ENCODE measurements around the gene IFNGR2. TPM values are rescaled to one million over a fixed set of nuclear protein-coding genes. Genes with fewer than 3 reads are reported as not detected.

Gene IFNGR2
- total and polyA plus RNA-seq, 2 experiments from 2014 or later, result 21.9 to 29.4 TPM

DNA sequence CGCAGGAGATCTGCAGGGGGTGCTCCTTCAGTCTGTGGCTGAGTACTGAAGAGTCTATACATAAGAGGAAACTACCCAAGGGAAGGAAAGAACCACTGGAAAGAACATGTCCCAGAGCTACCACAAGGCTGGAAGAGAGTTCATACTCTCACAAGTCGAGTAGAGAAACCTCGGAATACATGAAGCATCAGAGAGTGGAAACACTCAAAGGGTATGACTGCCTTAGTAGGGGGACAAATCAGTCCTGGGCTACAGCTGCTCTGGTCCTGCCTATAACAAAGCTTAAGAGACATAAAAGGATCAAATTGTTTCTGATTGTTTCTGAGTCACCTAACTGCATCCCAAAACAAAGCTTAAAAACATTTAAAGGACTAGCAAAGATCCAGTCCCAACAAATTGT is 49.1 kb downstream of the IFNGR2 start:
- H3K4me3 Mint-ChIP-seq, result no peak overlapping the region
- no peak overlapping the region for H3K27ac ChIP-seq (ENCODE audit: low read depth)
- no peaks in the 10 kb centered on the region; the same call in 1 of the 2 replicates for H3K36me3 ChIP-seq (ENCODE audit: insufficient read depth)
- H3K79me2 ChIP-seq (replicated peaks; ENCODE audit: insufficient read depth), result no peaks in the 10 kb centered on the region
- H3K4me3 ChIP-seq, result no peak overlapping the region
- no peaks in the 10 kb centered on the region for H3K4me1 ChIP-seq (ENCODE audit: insufficient read depth)
- H3K4me1 Mint-ChIP-seq, result peaks cover 7% of the 10 kb centered on the region; the same call in 2 of the 3 replicates
- no peaks in the 10 kb centered on the region for H3K27me3 Mint-ChIP-seq (ENCODE audit: insufficient read depth, low read depth, poor library complexity)
- no peaks in the 10 kb centered on the region for H3K9me2 ChIP-seq (ENCODE audit: insufficient read depth)
- H2AFZ ChIP-seq, result no peak overlapping the region
- H3K9me3 Mint-ChIP-seq, result no peaks in the 10 kb centered on the region
- no peak for TF ChIP-seq NANOG (IDR thresholded peaks at IDR 0.05; ENCODE audit: borderline replicate concordance)
- H3K27me3 ChIP-seq (ENCODE audit: insufficient read depth), result no peaks in the 10 kb centered on the region
- DNase-seq (ENCODE audit: low spot score) (no peak), ATAC-seq (no peak)
- no peaks in the 10 kb centered on the region for H3F3A ChIP-seq (replicated peaks; ENCODE audit: low read depth)
- no peak overlapping the region for H3K27ac Mint-ChIP-seq
- no peak overlapping the region for H3K4me2 ChIP-seq
- peaks cover 5% of the 10 kb centered on the region; the same call in 1 of the 3 replicates for H3K36me3 Mint-ChIP-seq (ENCODE audit: low read depth)
- peaks cover 4% of the 10 kb centered on the region; the same call in 1 of the 2 replicates for H4K20me1 ChIP-seq (replicated peaks; ENCODE audit: insufficient read depth)

DNA sequence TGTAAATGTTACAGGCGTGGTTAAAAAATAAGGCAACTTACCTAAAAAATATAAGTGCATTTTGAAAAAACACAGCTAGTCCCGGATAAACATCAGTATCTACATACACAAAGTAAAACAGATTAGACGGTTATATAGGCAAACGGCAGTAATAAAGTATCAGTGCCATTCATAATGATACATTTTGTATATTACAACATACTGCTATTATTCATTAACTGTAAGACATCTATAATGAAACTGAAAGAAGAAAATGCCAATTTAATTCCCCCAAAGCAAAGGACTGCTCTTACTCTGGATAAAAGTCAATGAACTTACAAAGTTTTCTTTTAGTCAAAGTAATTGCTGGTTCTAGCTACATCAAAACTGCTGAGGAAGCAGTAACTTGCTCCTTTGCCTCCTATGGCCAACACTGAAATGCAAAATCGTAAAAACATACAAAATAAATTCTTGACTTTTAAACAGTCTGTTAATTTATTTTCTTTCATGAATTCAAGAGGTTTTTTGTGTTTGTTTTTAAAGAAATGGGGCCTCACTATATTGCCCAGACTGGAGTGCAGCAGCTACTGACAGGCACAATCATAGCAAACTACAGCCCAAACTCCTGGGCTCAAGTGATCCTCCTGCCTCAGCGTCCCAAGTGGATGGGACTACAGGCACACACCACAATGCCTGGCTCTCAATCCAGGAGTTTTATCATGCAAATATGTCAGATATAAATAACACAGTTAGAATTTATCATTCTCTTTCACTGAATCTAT is 52.7 kb downstream of the IFNGR2 start:
- no peak for ATAC-seq
- Histone ChIP-seq H4K20me1 (replicated peaks; ENCODE audit: insufficient read depth) (peaks cover 4% of the 10 kb centered on the region), H3K4me2 (no peak overlapping the region), H3K27ac (ENCODE audit: low read depth) (no peak overlapping the region), H2AFZ (no peak overlapping the region), H3K79me2 (replicated peaks; ENCODE audit: insufficient read depth) (no peaks in the 10 kb centered on the region), H3F3A (replicated peaks; ENCODE audit: low read depth) (no peaks in the 10 kb centered on the region), H3K27me3 (ENCODE audit: insufficient read depth) (no peaks in the 10 kb centered on the region), H3K4me3 (no peak overlapping the region), H3K4me1 (ENCODE audit: insufficient read depth) (peaks cover 8% of the 10 kb centered on the region; the same call in 1 of the 2 replicates), H3K36me3 (ENCODE audit: insufficient read depth) (no peaks in the 10 kb centered on the region; the same call in 1 of the 2 replicates), H3K9me2 (ENCODE audit: insufficient read depth) (no peaks in the 10 kb centered on the region)
- Mint-ChIP-seq H3K9me3 (no peaks in the 10 kb centered on the region), H3K36me3 (ENCODE audit: low read depth) (peaks cover 5% of the 10 kb centered on the region; the same call in 1 of the 3 replicates), H3K4me3 (no peak overlapping the region), H3K27ac (no peak overlapping the region), H3K4me1 (peaks cover 9% of the 10 kb centered on the region), H3K27me3 (ENCODE audit: insufficient read depth, low read depth, poor library complexity) (no peaks in the 10 kb centered on the region)
- no peak for DNase-seq (ENCODE audit: low spot score)
- TF ChIP-seq, protein P1, sequence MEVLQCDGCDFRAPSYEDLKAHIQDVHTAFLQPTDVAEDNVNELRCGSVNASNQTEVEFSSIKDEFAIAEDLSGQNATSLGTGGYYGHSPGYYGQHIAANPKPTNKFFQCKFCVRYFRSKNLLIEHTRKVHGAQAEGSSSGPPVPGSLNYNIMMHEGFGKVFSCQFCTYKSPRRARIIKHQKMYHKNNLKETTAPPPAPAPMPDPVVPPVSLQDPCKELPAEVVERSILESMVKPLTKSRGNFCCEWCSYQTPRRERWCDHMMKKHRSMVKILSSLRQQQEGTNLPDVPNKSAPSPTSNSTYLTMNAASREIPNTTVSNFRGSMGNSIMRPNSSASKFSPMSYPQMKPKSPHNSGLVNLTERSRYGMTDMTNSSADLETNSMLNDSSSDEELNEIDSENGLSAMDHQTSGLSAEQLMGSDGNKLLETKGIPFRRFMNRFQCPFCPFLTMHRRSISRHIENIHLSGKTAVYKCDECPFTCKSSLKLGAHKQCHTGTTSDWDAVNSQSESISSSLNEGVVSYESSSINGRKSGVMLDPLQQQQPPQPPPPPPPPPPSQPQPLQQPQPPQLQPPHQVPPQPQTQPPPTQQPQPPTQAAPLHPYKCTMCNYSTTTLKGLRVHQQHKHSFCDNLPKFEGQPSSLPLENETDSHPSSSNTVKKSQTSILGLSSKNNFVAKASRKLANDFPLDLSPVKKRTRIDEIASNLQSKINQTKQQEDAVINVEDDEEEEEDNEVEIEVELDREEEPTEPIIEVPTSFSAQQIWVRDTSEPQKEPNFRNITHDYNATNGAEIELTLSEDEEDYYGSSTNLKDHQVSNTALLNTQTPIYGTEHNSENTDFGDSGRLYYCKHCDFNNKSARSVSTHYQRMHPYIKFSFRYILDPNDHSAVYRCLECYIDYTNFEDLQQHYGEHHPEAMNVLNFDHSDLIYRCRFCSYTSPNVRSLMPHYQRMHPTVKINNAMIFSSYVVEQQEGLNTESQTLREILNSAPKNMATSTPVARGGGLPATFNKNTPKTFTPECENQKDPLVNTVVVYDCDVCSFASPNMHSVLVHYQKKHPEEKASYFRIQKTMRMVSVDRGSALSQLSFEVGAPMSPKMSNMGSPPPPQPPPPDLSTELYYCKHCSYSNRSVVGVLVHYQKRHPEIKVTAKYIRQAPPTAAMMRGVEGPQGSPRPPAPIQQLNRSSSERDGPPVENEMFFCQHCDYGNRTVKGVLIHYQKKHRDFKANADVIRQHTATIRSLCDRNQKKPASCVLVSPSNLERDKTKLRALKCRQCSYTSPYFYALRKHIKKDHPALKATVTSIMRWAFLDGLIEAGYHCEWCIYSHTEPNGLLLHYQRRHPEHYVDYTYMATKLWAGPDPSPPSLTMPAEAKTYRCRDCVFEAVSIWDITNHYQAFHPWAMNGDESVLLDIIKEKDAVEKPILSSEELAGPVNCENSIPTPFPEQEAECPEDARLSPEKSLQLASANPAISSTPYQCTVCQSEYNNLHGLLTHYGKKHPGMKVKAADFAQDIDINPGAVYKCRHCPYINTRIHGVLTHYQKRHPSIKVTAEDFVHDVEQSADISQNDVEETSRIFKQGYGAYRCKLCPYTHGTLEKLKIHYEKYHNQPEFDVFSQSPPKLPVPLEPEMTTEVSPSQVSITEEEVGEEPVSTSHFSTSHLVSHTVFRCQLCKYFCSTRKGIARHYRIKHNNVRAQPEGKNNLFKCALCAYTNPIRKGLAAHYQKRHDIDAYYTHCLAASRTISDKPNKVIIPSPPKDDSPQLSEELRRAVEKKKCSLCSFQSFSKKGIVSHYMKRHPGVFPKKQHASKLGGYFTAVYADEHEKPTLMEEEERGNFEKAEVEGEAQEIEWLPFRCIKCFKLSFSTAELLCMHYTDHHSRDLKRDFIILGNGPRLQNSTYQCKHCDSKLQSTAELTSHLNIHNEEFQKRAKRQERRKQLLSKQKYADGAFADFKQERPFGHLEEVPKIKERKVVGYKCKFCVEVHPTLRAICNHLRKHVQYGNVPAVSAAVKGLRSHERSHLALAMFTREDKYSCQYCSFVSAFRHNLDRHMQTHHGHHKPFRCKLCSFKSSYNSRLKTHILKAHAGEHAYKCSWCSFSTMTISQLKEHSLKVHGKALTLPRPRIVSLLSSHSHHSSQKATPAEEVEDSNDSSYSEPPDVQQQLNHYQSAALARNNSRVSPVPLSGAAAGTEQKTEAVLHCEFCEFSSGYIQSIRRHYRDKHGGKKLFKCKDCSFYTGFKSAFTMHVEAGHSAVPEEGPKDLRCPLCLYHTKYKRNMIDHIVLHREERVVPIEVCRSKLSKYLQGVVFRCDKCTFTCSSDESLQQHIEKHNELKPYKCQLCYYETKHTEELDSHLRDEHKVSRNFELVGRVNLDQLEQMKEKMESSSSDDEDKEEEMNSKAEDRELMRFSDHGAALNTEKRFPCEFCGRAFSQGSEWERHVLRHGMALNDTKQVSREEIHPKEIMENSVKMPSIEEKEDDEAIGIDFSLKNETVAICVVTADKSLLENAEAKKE (CRISPR knock-in tag; IDR thresholded peaks at IDR 0.05), result no peak
- TF ChIP-seq, protein P2, sequence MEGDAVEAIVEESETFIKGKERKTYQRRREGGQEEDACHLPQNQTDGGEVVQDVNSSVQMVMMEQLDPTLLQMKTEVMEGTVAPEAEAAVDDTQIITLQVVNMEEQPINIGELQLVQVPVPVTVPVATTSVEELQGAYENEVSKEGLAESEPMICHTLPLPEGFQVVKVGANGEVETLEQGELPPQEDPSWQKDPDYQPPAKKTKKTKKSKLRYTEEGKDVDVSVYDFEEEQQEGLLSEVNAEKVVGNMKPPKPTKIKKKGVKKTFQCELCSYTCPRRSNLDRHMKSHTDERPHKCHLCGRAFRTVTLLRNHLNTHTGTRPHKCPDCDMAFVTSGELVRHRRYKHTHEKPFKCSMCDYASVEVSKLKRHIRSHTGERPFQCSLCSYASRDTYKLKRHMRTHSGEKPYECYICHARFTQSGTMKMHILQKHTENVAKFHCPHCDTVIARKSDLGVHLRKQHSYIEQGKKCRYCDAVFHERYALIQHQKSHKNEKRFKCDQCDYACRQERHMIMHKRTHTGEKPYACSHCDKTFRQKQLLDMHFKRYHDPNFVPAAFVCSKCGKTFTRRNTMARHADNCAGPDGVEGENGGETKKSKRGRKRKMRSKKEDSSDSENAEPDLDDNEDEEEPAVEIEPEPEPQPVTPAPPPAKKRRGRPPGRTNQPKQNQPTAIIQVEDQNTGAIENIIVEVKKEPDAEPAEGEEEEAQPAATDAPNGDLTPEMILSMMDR (conservative IDR thresholded peaks at IDR 0.05; ENCODE audit: low read depth in 2 of 2), result no peak
- TF ChIP-seq ZNF331 (CRISPR knock-in tag; IDR thresholded peaks at IDR 0.05; ENCODE audit: low read depth) (no peak), CREB1 (CRISPR knock-in tag; IDR thresholded peaks at IDR 0.05; ENCODE audit: low read depth) (no peak), STAT1 (IDR thresholded peaks at IDR 0.05; ENCODE audit: unreplicated experiment) (no peak), ZNF114 (CRISPR knock-in tag; IDR thresholded peaks at IDR 0.05) (no peak), POLR2AphosphoS5 (IDR thresholded peaks at IDR 0.05; ENCODE audit: low read depth) (no peak), EZH2phosphoT487 (IDR thresholded peaks at IDR 0.05; ENCODE audit: unreplicated experiment) (no peak)
- TF ChIP-seq, protein P3, sequence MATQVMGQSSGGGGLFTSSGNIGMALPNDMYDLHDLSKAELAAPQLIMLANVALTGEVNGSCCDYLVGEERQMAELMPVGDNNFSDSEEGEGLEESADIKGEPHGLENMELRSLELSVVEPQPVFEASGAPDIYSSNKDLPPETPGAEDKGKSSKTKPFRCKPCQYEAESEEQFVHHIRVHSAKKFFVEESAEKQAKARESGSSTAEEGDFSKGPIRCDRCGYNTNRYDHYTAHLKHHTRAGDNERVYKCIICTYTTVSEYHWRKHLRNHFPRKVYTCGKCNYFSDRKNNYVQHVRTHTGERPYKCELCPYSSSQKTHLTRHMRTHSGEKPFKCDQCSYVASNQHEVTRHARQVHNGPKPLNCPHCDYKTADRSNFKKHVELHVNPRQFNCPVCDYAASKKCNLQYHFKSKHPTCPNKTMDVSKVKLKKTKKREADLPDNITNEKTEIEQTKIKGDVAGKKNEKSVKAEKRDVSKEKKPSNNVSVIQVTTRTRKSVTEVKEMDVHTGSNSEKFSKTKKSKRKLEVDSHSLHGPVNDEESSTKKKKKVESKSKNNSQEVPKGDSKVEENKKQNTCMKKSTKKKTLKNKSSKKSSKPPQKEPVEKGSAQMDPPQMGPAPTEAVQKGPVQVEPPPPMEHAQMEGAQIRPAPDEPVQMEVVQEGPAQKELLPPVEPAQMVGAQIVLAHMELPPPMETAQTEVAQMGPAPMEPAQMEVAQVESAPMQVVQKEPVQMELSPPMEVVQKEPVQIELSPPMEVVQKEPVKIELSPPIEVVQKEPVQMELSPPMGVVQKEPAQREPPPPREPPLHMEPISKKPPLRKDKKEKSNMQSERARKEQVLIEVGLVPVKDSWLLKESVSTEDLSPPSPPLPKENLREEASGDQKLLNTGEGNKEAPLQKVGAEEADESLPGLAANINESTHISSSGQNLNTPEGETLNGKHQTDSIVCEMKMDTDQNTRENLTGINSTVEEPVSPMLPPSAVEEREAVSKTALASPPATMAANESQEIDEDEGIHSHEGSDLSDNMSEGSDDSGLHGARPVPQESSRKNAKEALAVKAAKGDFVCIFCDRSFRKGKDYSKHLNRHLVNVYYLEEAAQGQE (IDR thresholded peaks at IDR 0.05; ENCODE audit: unreplicated experiment), result no peak
